Cardiac muscle cell (in vitro differentiated cells and primary cell): ENCODE data around the gene CUL9. TPM values are rescaled to one million over a fixed set of nuclear protein-coding genes. Genes with fewer than 3 reads are reported as not detected.

ENCODE experiments used
- DNase-seq, 2 donors: peaks; one replicate each; pipeline versions ENCODE4 v3.0.0 to v3.0.0-alpha.2; 2010 to 2017; ENCODE audit warnings: low read depth in 1 of 2, low spot score in 1 of 2
- H3K27ac ChIP-seq: fragments of 200-600 bp; sonication (generic); 2 replicates; pipeline ENCODE4 v1.5.1; 2016
- H3K27me3 ChIP-seq: fragments of 200-600 bp; sonication (generic); 2 replicates; pipeline ENCODE4 v1.6.0; 2016; ENCODE audit warnings: control low read depth
- H3K36me3 ChIP-seq: fragments of 200-600 bp; sonication (generic); 2 replicates; pipeline ENCODE4 v1.5.1; 2016; ENCODE audit warnings: control low read depth
- H3K4me1 ChIP-seq: fragments of 200-600 bp; sonication (generic); 2 replicates; pipeline ENCODE4 v1.8.1; 2017; ENCODE audit warnings: low read depth, mild to moderate bottlenecking, mixed run types
- H3K4me3 ChIP-seq: fragments of 200-600 bp; sonication (generic); 2 replicates; pipeline ENCODE4 v1.5.1; 2016; ENCODE audit warnings: mild to moderate bottlenecking
- H3K9me3 ChIP-seq: fragments of 200-600 bp; sonication (generic); 2 replicates; pipeline ENCODE4 v1.5.1; 2017; ENCODE audit warnings: low read depth, mild to moderate bottlenecking, control low read depth
- polyA plus RNA-seq: library from polyadenylated mRNA; unstranded; fragments of >200 nt; fragmentation: Nextera tagmentation; extraction: Ambion mirVana; gene quantifications from 2 replicates; pipeline ENCODE4 v1.2.1, GENCODE V29; 2016
- total RNA-seq: library from RNA; depleted of rRNA; stranded (reverse); fragments of >200 nt; gene quantifications from 2 replicates; pipeline ENCODE4 v1.2.3, GENCODE V29; 2016
- TF ChIP-seq, protein P1 (sequence below): IDR thresholded peaks from 2 replicates; pipeline ENCODE4 v1.5.1; 2012; ENCODE audit warnings: low read depth, mild to moderate bottlenecking, low read length

Gene CUL9
- total and polyA plus RNA-seq, 2 experiments from 2014 or later: 29.0 to 76.0 TPM

DNA sequence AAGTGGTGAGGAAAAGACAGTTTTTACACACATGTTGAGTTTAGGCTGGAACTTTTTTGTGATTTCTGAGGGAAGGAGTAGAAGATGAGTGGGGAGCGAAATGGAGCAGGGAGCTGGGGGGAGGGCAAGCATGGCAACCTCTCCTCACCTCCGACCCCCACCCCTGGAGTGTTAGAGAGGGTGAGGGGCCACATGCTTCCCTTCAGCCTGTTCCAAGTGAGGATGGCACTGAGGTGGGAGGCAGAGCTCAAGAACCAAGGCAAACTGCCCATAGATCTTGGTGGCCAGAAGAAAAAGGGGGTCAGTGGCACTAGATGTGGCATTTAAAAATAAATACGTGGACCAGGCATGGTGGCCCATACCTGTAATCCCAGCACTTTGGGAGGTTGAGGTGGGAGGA, 66.1 kb downstream of the CUL9 start:
- peaks cover 37% of the 10 kb centered on the region for H3K27me3 ChIP-seq
- TF ChIP-seq, protein P1, sequence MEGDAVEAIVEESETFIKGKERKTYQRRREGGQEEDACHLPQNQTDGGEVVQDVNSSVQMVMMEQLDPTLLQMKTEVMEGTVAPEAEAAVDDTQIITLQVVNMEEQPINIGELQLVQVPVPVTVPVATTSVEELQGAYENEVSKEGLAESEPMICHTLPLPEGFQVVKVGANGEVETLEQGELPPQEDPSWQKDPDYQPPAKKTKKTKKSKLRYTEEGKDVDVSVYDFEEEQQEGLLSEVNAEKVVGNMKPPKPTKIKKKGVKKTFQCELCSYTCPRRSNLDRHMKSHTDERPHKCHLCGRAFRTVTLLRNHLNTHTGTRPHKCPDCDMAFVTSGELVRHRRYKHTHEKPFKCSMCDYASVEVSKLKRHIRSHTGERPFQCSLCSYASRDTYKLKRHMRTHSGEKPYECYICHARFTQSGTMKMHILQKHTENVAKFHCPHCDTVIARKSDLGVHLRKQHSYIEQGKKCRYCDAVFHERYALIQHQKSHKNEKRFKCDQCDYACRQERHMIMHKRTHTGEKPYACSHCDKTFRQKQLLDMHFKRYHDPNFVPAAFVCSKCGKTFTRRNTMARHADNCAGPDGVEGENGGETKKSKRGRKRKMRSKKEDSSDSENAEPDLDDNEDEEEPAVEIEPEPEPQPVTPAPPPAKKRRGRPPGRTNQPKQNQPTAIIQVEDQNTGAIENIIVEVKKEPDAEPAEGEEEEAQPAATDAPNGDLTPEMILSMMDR: no peak
- no peaks in the 10 kb centered on the region for H3K4me1 ChIP-seq
- H3K27ac ChIP-seq: no peak overlapping the region
- no peak for DNase-seq
- no peak overlapping the region for H3K4me3 ChIP-seq
- no peaks in the 10 kb centered on the region for H3K9me3 ChIP-seq
- no peaks in the 10 kb centered on the region for H3K36me3 ChIP-seq

DNA sequence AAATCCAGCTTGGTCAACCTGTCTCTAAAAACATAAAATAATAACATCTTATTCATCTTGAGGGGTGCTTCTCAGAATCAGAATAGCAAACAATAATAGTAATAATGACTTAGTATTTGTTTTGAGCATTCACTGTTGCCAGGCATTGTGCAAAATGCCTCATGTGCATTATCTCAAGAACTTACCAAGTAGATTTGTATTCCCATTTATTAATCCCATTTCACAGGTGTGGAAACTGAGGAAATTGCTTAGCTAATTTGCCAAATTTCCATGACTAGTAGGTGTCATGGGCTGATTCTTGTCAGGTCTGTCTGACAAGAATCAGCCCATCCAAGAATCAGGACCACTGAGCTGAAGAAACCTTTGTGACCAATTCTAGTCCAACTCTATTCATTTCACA, 66.8 kb downstream of the CUL9 start:
- Histone ChIP-seq H3K4me1 (no peaks in the 10 kb centered on the region), H3K27me3 (peaks cover 30% of the 10 kb centered on the region), H3K4me3 (no peak overlapping the region), H3K9me3 (no peaks in the 10 kb centered on the region), H3K27ac (no peak overlapping the region), H3K36me3 (no peaks in the 10 kb centered on the region)
- DNase-seq: no peak
- TF ChIP-seq, protein P1: no peak

DNA sequence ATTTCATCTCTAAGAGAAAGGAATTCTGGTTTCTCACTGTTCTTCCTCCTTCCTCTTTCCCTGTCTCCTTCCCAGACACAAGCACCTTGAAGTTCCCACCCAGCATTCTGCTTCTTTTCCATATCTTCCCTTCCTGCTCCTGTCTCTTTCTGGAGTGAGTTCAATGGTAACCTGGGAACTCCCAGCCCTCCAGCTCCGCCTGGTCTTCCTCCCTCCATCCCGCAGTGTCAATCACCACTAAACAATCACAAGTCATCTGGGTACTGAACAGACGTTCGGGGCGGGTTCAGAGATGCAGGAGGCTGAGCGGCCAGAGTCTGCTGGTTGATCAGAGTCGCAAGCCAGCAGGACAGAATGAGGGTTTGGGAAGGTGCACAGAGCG, 69.0 kb downstream of the CUL9 start:
- no peak for DNase-seq
- TF ChIP-seq, protein P1: no peak

DNA sequence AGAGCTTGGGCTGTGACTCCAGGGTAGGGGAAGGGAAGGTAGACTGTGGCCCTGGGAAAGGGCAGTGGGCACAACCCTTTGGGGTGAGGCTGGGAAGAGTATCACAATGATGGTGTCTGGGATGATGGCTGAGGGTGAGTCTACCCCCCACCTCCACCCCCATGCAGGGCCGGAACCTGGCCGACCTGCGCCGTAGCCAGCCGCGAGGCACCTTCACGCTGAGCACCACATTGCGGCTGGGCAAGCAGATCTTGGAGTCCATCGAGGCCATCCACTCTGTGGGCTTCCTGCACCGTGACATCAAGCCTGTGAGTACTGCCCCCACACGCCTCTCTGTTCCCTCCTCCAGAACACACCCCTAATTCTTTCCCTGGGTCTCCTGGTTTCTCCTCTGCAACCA, 71.4 kb downstream of the CUL9 start:
- DNase-seq: no peak
- H3K4me1 ChIP-seq: peaks cover 5% of the 10 kb centered on the region
- no peak overlapping the region for H3K4me3 ChIP-seq
- H3K27me3 ChIP-seq: peaks cover 5% of the 10 kb centered on the region
- no peak overlapping the region for H3K27ac ChIP-seq
- TF ChIP-seq, protein P1: no peak
- H3K9me3 ChIP-seq: no peaks in the 10 kb centered on the region
- H3K36me3 ChIP-seq: no peaks in the 10 kb centered on the region

More for the DNA sequence above, 69.0 kb downstream of the CUL9 start:
- no peak overlapping the region for H3K27ac ChIP-seq
- H3K36me3 ChIP-seq: no peaks in the 10 kb centered on the region
- peaks cover 8% of the 10 kb centered on the region for H3K27me3 ChIP-seq
- H3K4me1 ChIP-seq: no peaks in the 10 kb centered on the region
- H3K9me3 ChIP-seq: no peaks in the 10 kb centered on the region
- no peak overlapping the region for H3K4me3 ChIP-seq

DNA sequence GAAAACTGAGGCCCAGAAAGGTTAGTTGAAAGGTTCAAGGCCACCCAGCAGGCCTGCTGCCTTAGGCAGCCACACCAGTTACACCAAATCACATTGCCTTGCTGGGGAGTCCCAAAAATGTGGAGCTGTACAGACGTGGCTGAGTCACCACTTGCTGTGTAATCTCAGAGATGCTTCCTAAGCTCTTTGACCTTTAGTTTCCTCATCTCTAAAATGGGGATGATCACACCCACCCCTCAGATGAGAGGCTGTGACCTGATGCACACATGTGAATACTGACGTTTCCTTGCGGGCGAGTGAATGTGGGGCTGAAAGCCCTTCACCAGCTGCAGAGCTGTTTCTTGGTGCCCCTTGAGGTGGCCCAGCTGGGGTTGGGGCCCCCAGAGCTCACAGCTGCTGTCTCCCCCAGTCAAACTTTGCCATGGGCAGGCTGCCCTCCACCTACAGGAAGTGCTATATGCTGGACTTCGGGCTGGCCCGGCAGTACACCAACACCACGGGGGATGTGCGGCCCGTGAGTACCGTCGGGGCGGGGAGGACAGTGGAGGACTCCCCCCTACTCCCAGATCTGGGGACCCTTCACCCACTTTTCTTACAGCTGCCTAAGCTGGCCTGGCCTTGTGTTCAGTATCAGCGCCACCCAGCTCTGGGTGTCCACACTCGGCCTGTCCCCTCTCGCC, 72.3 kb downstream of the CUL9 start:
- H3K27me3 ChIP-seq: no peaks in the 10 kb centered on the region
- H3K27ac ChIP-seq: no peak overlapping the region
- no peak overlapping the region for H3K4me3 ChIP-seq
- no peaks in the 10 kb centered on the region for H3K36me3 ChIP-seq
- H3K9me3 ChIP-seq: no peaks in the 10 kb centered on the region
- no peak for DNase-seq
- peaks cover 8% of the 10 kb centered on the region for H3K4me1 ChIP-seq
- TF ChIP-seq, protein P1: no peak
